ENCODE data around the gene ZNF664. TPM values are rescaled to one million over a fixed set of nuclear protein-coding genes. Genes with fewer than 3 reads are reported as not detected.

ZNF664 gene
- total and polyA plus RNA-seq, 2 of the 13 experiments (the other 11 are each of a cell fraction or from before 2014, with no cell fraction given), result 43.9 to 56.5 TPM

GRCh38 chr12:123928274-123928865 is 44.6 kb upstream of the ZNF664 start:
- Histone ChIP-seq H3K4me3 (replicated peaks in 1 of 3; ENCODE audit: insufficient read depth in 1 of 3, low read depth in 2 of 3, low read length in 3 of 3) (no peak overlapping the region), H3K4me1 (ENCODE audit: insufficient read depth, low read length) (no peaks in the 10 kb centered on the region), H3K4me2 (ENCODE audit: low read depth, low read length) (no peak overlapping the region; the same call in 1 of the 2 replicates), H3K9ac (ENCODE audit: insufficient read depth, low read depth, low read length) (no peak overlapping the region), H3K27me3 (ENCODE audit: control insufficient read depth in 1 of 2, insufficient read depth in 2 of 2, low read length in 2 of 2) (peaks cover 0 to 20% of the 10 kb centered on the region in 2 experiments; a peak in 3 of 5 replicates), H3K36me3 (replicated peaks in 1 of 2; ENCODE audit: control insufficient read depth in 1 of 2, insufficient read depth in 2 of 2, low read length in 2 of 2) (no peaks in the 10 kb centered on the region), H3K79me2 (ENCODE audit: insufficient read depth, low read length) (no peaks in the 10 kb centered on the region), H4K20me1 (ENCODE audit: insufficient read depth, low read length) (no peaks in the 10 kb centered on the region), H3K27ac (ENCODE audit: extremely low read length, insufficient read depth, low read length) (no peak overlapping the region), H3K9me3 (ENCODE audit: low read length) (no peaks in the 10 kb centered on the region), H2AFZ (ENCODE audit: low read length) (no peak overlapping the region)
- ATAC-seq (peak; percentile 81), DNase-seq (ENCODE audit: low spot score) (no peak), FAIRE-seq (no peak)
- CTCF ChIA-PET (ENCODE audit: low intra/inter-chr PET ratio, low total read pairs), result no interaction called here
- in situ Hi-C loops (cut with HindIII; ENCODE audit: extremely low pct_ligation_motif_present, low pct_unique_long_range_greater_than_20kb) (no loop called here), intact Hi-C loops (cut with micrococcal nuclease; ENCODE audit: unreplicated experiment) (no loop called here)
- POLR2A ChIA-PET, result no interaction called here
- TF ChIP-seq STAG1 (CRISPR knock-in tag; IDR thresholded peaks at IDR 0.05) (peak; percentile 66), ARHGAP35 (CRISPR knock-in tag; IDR thresholded peaks at IDR 0.05; ENCODE audit: borderline replicate concordance) (no peak), CTCF (CRISPR knock-in tag; IDR thresholded peaks at IDR 0.05) (peak; percentile 65)
- 59% methylated on average over 6 of the region's 15 CpGs for WGBS (ENCODE audit: low lambda C conversion rate)
- no TSS peak for BruUV-seq (replicated peaks)

GRCh38 chr12:123928897-123929296 is 44.1 kb upstream of the ZNF664 start:
- H3K27me3 ChIP-seq (ENCODE audit: control insufficient read depth in 1 of 2, insufficient read depth in 2 of 2, low read length in 2 of 2), result peaks cover 0 to 19% of the 10 kb centered on the region in 2 experiments; a peak in 3 of 5 replicates
- FAIRE-seq, result no peak
- intact Hi-C loops (cut with micrococcal nuclease; ENCODE audit: unreplicated experiment) (no loop called here), in situ Hi-C loops (cut with HindIII; ENCODE audit: extremely low pct_ligation_motif_present, low pct_unique_long_range_greater_than_20kb) (no loop called here)
- WGBS (ENCODE audit: low lambda C conversion rate), result 79% methylated on average over 6 of the region's 7 CpGs
- H2AFZ ChIP-seq (ENCODE audit: low read length), result no peak overlapping the region
- H3K4me3 ChIP-seq (replicated peaks in 1 of 3; ENCODE audit: insufficient read depth in 1 of 3, low read depth in 2 of 3, low read length in 3 of 3), result no peak overlapping the region
- no peaks in the 10 kb centered on the region for H3K36me3 ChIP-seq (replicated peaks in 1 of 2; ENCODE audit: control insufficient read depth in 1 of 2, insufficient read depth in 2 of 2, low read length in 2 of 2)
- ChIA-PET POLR2A (no interaction called here), CTCF (ENCODE audit: low intra/inter-chr PET ratio, low total read pairs) (no interaction called here)
- no peaks in the 10 kb centered on the region for H3K9me3 ChIP-seq (ENCODE audit: low read length)
- no TSS peak for BruUV-seq (replicated peaks)
- H3K4me2 ChIP-seq (ENCODE audit: low read depth, low read length), result no peak overlapping the region
- H3K27ac ChIP-seq (ENCODE audit: extremely low read length, insufficient read depth, low read length), result no peak overlapping the region
- DNase-seq (ENCODE audit: low spot score), result no peak
- ATAC-seq, result no peak
- no peaks in the 10 kb centered on the region for H3K4me1 ChIP-seq (ENCODE audit: insufficient read depth, low read length)
- no peak overlapping the region for H3K9ac ChIP-seq (ENCODE audit: insufficient read depth, low read depth, low read length)
- H4K20me1 ChIP-seq (ENCODE audit: insufficient read depth, low read length), result no peaks in the 10 kb centered on the region
- no peaks in the 10 kb centered on the region for H3K79me2 ChIP-seq (ENCODE audit: insufficient read depth, low read length)
- no peak for TF ChIP-seq ZNF646 (CRISPR knock-in tag; IDR thresholded peaks at IDR 0.05)
- TF ChIP-seq HOXA5 (CRISPR knock-in tag; IDR thresholded peaks at IDR 0.05), result no peak
- no peak for TF ChIP-seq CHD4 (IDR thresholded peaks at IDR 0.05; ENCODE audit: borderline replicate concordance, low read length)
- TF ChIP-seq SIN3B (IDR thresholded peaks at IDR 0.05; ENCODE audit: low read length), result no peak
- TF ChIP-seq NFYC (CRISPR knock-in tag; IDR thresholded peaks at IDR 0.05), result no peak
